Vagina (tissue), 2 donors: ENCODE data around the gene ISOC1.

Source experiments
- POLR2A ChIP-seq, 2 donors: fragments of 450-650 bp; IDR thresholded peaks; one replicate each; pipeline ENCODE4 v1.6.1; 2017; ENCODE audit warnings: antibody characterized with exemption in 2 of 2, mild to moderate bottlenecking in 2 of 2, moderate library complexity in 2 of 2
- POLR2AphosphoS5 ChIP-seq, 2 donors: sonication (generic); formaldehyde crosslinking; IDR thresholded peaks; one replicate each; pipeline ENCODE4 v1.9.0; 2017; ENCODE audit warnings: antibody characterized with exemption in 2 of 2, mild to moderate bottlenecking in 2 of 2, low read depth in 1 of 2; ENCODE audit not compliant: insufficient read depth in 1 of 2
- TF ChIP-seq, protein P1 (sequence below), 3 experiments: fragments of 450-650 bp in 2 of 3; fragments of 200-600 bp in 1 of 3; sonication (generic) in 1 of 3; IDR thresholded peaks; one replicate each; pipeline ENCODE4 v1.5.1; 2017 to 2019; ENCODE audit warnings: antibody characterized with exemption in 3 of 3, mild to moderate bottlenecking in 2 of 3, moderate library complexity in 2 of 3

DNA sequence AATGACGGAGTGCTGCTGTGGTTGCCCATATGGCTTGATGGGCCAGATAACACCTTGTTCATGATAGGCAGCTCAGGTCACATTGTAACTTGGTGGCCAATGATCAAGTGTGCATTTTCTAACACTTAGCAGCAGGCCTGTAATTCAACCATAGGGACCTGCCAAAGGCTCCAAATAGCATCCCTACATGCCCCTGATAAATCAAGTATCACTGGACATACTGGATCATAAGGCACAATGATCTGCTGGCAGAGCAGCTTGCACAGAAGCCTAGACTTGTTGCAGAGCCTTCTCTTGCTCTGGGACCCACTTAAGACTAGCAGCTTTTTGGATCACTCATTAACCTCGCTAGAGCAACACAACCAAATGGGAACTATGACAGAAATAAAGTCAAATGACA, 46.0 kb upstream of the ISOC1 start:
- TF ChIP-seq, protein P1, sequence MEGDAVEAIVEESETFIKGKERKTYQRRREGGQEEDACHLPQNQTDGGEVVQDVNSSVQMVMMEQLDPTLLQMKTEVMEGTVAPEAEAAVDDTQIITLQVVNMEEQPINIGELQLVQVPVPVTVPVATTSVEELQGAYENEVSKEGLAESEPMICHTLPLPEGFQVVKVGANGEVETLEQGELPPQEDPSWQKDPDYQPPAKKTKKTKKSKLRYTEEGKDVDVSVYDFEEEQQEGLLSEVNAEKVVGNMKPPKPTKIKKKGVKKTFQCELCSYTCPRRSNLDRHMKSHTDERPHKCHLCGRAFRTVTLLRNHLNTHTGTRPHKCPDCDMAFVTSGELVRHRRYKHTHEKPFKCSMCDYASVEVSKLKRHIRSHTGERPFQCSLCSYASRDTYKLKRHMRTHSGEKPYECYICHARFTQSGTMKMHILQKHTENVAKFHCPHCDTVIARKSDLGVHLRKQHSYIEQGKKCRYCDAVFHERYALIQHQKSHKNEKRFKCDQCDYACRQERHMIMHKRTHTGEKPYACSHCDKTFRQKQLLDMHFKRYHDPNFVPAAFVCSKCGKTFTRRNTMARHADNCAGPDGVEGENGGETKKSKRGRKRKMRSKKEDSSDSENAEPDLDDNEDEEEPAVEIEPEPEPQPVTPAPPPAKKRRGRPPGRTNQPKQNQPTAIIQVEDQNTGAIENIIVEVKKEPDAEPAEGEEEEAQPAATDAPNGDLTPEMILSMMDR (IDR thresholded peaks at IDR 0.05): no peak
- TF ChIP-seq POLR2A (IDR thresholded peaks at IDR 0.05): no peak
- TF ChIP-seq POLR2AphosphoS5 (IDR thresholded peaks at IDR 0.05; ENCODE audit: insufficient read depth in 1 of 2, low read depth in 1 of 2): no peak
